Duodenal mucosa (tissue), 2 donors: Measurements from ENCODE around the gene TRIM9.

Experiments
- H3K27ac ChIP-seq: one replicate; pipeline ENCODE4 v1.7.0; 2013; ENCODE audit warnings: low read depth, low read length
- H3K27me3 ChIP-seq, 2 donors: one replicate each; pipeline ENCODE4 v1.7.0; 2013; ENCODE audit warnings: low read length in 2 of 2, control low read depth in 1 of 2; ENCODE audit not compliant: insufficient read depth in 2 of 2, control insufficient read depth in 1 of 2
- H3K36me3 ChIP-seq, 2 donors: one replicate each; pipeline ENCODE4 v1.7.0; 2013; ENCODE audit warnings: low read length in 2 of 2, control low read depth in 1 of 2; ENCODE audit not compliant: insufficient read depth in 2 of 2, control insufficient read depth in 1 of 2
- H3K4me1 ChIP-seq, 2 donors: one replicate each; pipeline ENCODE4 v1.7.0; 2013; ENCODE audit warnings: low read length in 2 of 2, control low read depth in 1 of 2; ENCODE audit not compliant: insufficient read depth in 2 of 2, control insufficient read depth in 1 of 2
- H3K4me3 ChIP-seq, 2 donors: one replicate each; pipeline ENCODE4 v1.7.0; 2013; ENCODE audit warnings: low read length in 2 of 2, low read depth in 1 of 2
- H3K9ac ChIP-seq, 2 donors: one replicate each; pipeline ENCODE4 v1.7.0; 2013; ENCODE audit warnings: low read length in 2 of 2, low read depth in 1 of 2
- H3K9me3 ChIP-seq, 2 donors: one replicate each; pipeline ENCODE4 v1.7.0; 2013; ENCODE audit warnings: low read length in 2 of 2, control low read depth in 1 of 2; ENCODE audit not compliant: control insufficient read depth in 1 of 2

The TRIM9 gene

GRCh38 chr14:51066576-51066975 lies 28.3 kb downstream of the TRIM9 start:
- no peak overlapping the region for H3K9ac ChIP-seq
- H3K4me3 ChIP-seq = no peak overlapping the region
- no peaks in the 10 kb centered on the region for H3K36me3 ChIP-seq
- H3K27ac ChIP-seq = no peak overlapping the region
- H3K4me1 ChIP-seq = no peaks in the 10 kb centered on the region
- H3K27me3 ChIP-seq = no peaks in the 10 kb centered on the region
- H3K9me3 ChIP-seq = no peaks in the 10 kb centered on the region

GRCh38 chr14:51059032-51059431 lies 35.9 kb downstream of the TRIM9 start:
- H3K4me3 ChIP-seq = no peak overlapping the region
- H3K36me3 ChIP-seq = no peaks in the 10 kb centered on the region
- H3K27me3 ChIP-seq = no peaks in the 10 kb centered on the region
- no peak overlapping the region for H3K27ac ChIP-seq
- H3K9ac ChIP-seq = no peak overlapping the region
- H3K4me1 ChIP-seq = no peaks in the 10 kb centered on the region
- no peaks in the 10 kb centered on the region for H3K9me3 ChIP-seq

- Histone ChIP-seq H3K4me1 (no peaks in the 10 kb centered on the region), H3K36me3 (no peaks in the 10 kb centered on the region), H3K4me3 (no peak overlapping the region), H3K9me3 (no peaks in the 10 kb centered on the region), H3K27me3 (no peaks in the 10 kb centered on the region), H3K9ac (no peak overlapping the region), H3K27ac (no peak overlapping the region)
These were observed 36.5 kb downstream of the TRIM9 start for GRCh38 chr14:51058382-51058781.

- Histone ChIP-seq H3K9ac (no peak overlapping the region), H3K27ac (no peak overlapping the region), H3K36me3 (no peaks in the 10 kb centered on the region), H3K9me3 (no peaks in the 10 kb centered on the region), H3K4me3 (no peak overlapping the region), H3K27me3 (no peaks in the 10 kb centered on the region), H3K4me1 (no peaks in the 10 kb centered on the region)
These were observed 38.5 kb downstream of the TRIM9 start for GRCh38 chr14:51056421-51056820.

- H3K27ac ChIP-seq = no peak overlapping the region
- H3K9ac ChIP-seq = no peak overlapping the region
These were observed 41.7 kb downstream of the TRIM9 start for GRCh38 chr14:51053157-51053556.

GRCh38 chr14:51044961-51045360 lies 49.9 kb downstream of the TRIM9 start:
- H3K27me3 ChIP-seq = no peaks in the 10 kb centered on the region
- no peaks in the 10 kb centered on the region for H3K36me3 ChIP-seq
- no peak overlapping the region for H3K27ac ChIP-seq
- H3K9me3 ChIP-seq = no peaks in the 10 kb centered on the region
- no peaks in the 10 kb centered on the region for H3K4me1 ChIP-seq
- no peak overlapping the region for H3K4me3 ChIP-seq
- H3K9ac ChIP-seq = no peak overlapping the region

More at GRCh38 chr14:51053157-51053556, 41.7 kb downstream of the TRIM9 start:
- no peaks in the 10 kb centered on the region for H3K4me1 ChIP-seq
- no peaks in the 10 kb centered on the region for H3K9me3 ChIP-seq
- H3K4me3 ChIP-seq = no peak overlapping the region
- H3K36me3 ChIP-seq = no peaks in the 10 kb centered on the region
- no peaks in the 10 kb centered on the region for H3K27me3 ChIP-seq

GRCh38 chr14:51041883-51042282 lies 53.0 kb downstream of the TRIM9 start:
- no peaks in the 10 kb centered on the region for H3K9me3 ChIP-seq
- no peaks in the 10 kb centered on the region for H3K36me3 ChIP-seq
- H3K4me1 ChIP-seq = no peaks in the 10 kb centered on the region
- H3K27ac ChIP-seq = no peak overlapping the region
- H3K9ac ChIP-seq = no peak overlapping the region
- no peak overlapping the region for H3K4me3 ChIP-seq
- H3K27me3 ChIP-seq = no peaks in the 10 kb centered on the region

- Histone ChIP-seq H3K27me3 (no peaks in the 10 kb centered on the region), H3K9ac (no peak overlapping the region), H3K4me1 (no peaks in the 10 kb centered on the region), H3K27ac (no peak overlapping the region), H3K4me3 (no peak overlapping the region), H3K36me3 (no peaks in the 10 kb centered on the region), H3K9me3 (no peaks in the 10 kb centered on the region)
These were observed 53.8 kb downstream of the TRIM9 start for GRCh38 chr14:51041108-51041531.

GRCh38 chr14:51039252-51039651 lies 55.7 kb downstream of the TRIM9 start:
- H3K27me3 ChIP-seq = no peaks in the 10 kb centered on the region
- no peak overlapping the region for H3K27ac ChIP-seq
- H3K4me1 ChIP-seq = no peaks in the 10 kb centered on the region
- H3K4me3 ChIP-seq = no peak overlapping the region
- H3K9me3 ChIP-seq = no peaks in the 10 kb centered on the region
- no peak overlapping the region for H3K9ac ChIP-seq
- H3K36me3 ChIP-seq = no peaks in the 10 kb centered on the region

GRCh38 chr14:51035611-51036192 lies 59.2 kb downstream of the TRIM9 start:
- no peaks in the 10 kb centered on the region for H3K9me3 ChIP-seq
- H3K4me1 ChIP-seq = no peaks in the 10 kb centered on the region
- H3K4me3 ChIP-seq = no peak overlapping the region

More at GRCh38 chr14:51035611-51036192, 59.2 kb downstream of the TRIM9 start:
- Histone ChIP-seq H3K9ac (no peak overlapping the region), H3K27ac (no peak overlapping the region), H3K27me3 (no peaks in the 10 kb centered on the region), H3K36me3 (no peaks in the 10 kb centered on the region)
